OCI-LY3 (cell line): ENCODE measurements around the gene KITLG.

ENCODE experiments used
- CTCF ChIP-seq: fragments of 200-600, 300-600 bp; sonication (generic); IDR thresholded peaks from 2 replicates; pipeline ENCODE4 v1.5.1; 2014; ENCODE audit warnings: antibody characterized with exemption, low read length, low read depth
- EZH2phosphoT487 ChIP-seq: fragments of 200-600 bp; shearing (Covaris generic); IDR thresholded peaks from 2 replicates; pipeline ENCODE4 v1.6.1; 2018; ENCODE audit warnings: antibody characterized with exemption, mixed run types, low read depth

GRCh38 chr12:88624911-88625310 is 44.6 kb upstream of the KITLG start:
- TF ChIP-seq CTCF (no peak), EZH2phosphoT487 (no peak)
